ENCODE results near the gene HOXA9.

GRCh38 chr7:27203365-27203953 lies 38.1 kb upstream of the HOXA9 start:
- no peak for TF ChIP-seq CTCF (IDR thresholded peaks at IDR 0.05)
- no peak for TF ChIP-seq POLR2AphosphoS5 (IDR thresholded peaks at IDR 0.05)

Data from transverse colon (tissue), 4 donors.